PC-9 (cell line): Measurements from ENCODE around the gene PWP1. TPM values are rescaled to one million over a fixed set of nuclear protein-coding genes. Genes with fewer than 3 reads are reported as not detected.
"Not testable (repeated sequence)": the region's sequence is repeated elsewhere in the genome, so short reads cannot be mapped to it uniquely, and the experiment has no call there.

Experiments used
- BruUV-seq: library from RNA; stranded (reverse); fragments of 400-500 nt; replicated peaks from 2 replicates; lab custom pipeline; 2021; lab: Mats Ljungman, UMichigan
- CTCF ChIA-PET: fragments of 300-600 bp; sonication (Branson Sonifier 250); formaldehyde crosslinking; loops from one replicate; lab custom pipeline; 2022; ENCODE audit warnings: antibody characterized with exemption; lab: Charles Lee
- POLR2A ChIA-PET: fragments of 300-600 bp; sonication (Branson Sonifier 250); formaldehyde crosslinking; loops from one replicate; lab custom pipeline; 2022; ENCODE audit warnings: antibody characterized with exemption; ENCODE audit not compliant: unreplicated experiment; lab: Charles Lee
- DNase-seq, 2 experiments: peaks; one replicate each; pipeline versions ENCODE4 v3.0.0 to v3.0.0-alpha.2; 2015 to 2022; ENCODE audit warnings: mixed read lengths in 1 of 2
- H2AFZ ChIP-seq: fragments of 200-600 bp; sonication (generic); 2 replicates; pipeline ENCODE4 v1.8.1; 2017; ENCODE audit warnings: antibody characterized with exemption
- H3F3A ChIP-seq: fragments of 200-600 bp; sonication (generic); 2 replicates; pipeline ENCODE4 v1.8.1; 2017; ENCODE audit warnings: antibody characterized with exemption, mild to moderate bottlenecking, low read depth; ENCODE audit not compliant: insufficient read depth
- H3K27ac ChIP-seq: fragments of 200-600 bp; sonication (generic); 2 replicates; pipeline ENCODE4 v1.6.1; 2016; ENCODE audit warnings: mixed run types
- H3K27me3 ChIP-seq: fragments of 200-600 bp; sonication (generic); 2 replicates; pipeline ENCODE4 v1.6.1; 2016; ENCODE audit warnings: low read depth, mixed run types; ENCODE audit not compliant: insufficient read depth
- H3K36me3 ChIP-seq: fragments of 200-600 bp; sonication (generic); 2 replicates; pipeline ENCODE4 v1.6.1; 2016; ENCODE audit warnings: low read depth, mixed run types
- H3K4me1 ChIP-seq: fragments of 200-600 bp; sonication (generic); replicated peaks from 2 replicates; pipeline ENCODE4 v1.6.1; 2016; ENCODE audit warnings: mixed run types; ENCODE audit not compliant: insufficient read depth
- H3K4me2 ChIP-seq: fragments of 200-600 bp; sonication (generic); 2 replicates; pipeline ENCODE4 v1.6.1; 2017; ENCODE audit warnings: mixed run types
- H3K4me3 ChIP-seq: fragments of 200-600 bp; sonication (generic); 2 replicates; pipeline ENCODE4 v1.6.1; 2016; ENCODE audit warnings: mixed run types
- H3K79me2 ChIP-seq: fragments of 200-600 bp; sonication (generic); 2 replicates; pipeline ENCODE4 v1.6.1; 2017; ENCODE audit warnings: low read depth, mixed run types
- H3K9me2 ChIP-seq: fragments of 200-600 bp; sonication (generic); 2 replicates; pipeline ENCODE4 v1.8.1; 2017; ENCODE audit warnings: mild to moderate bottlenecking; ENCODE audit not compliant: insufficient read depth
- H3K9me3 ChIP-seq: fragments of 200-600 bp; sonication (generic); 2 replicates; pipeline ENCODE4 v1.8.1; 2016; ENCODE audit warnings: low read depth; ENCODE audit not compliant: insufficient read depth
- H4K20me1 ChIP-seq: fragments of 200-600 bp; sonication (generic); 2 replicates; pipeline ENCODE4 v1.8.1; 2017; ENCODE audit not compliant: insufficient read depth
- EZH2 ChIP-seq: fragments of 200-600 bp; sonication (generic); IDR thresholded peaks from 2 replicates; pipeline ENCODE4 v1.8.0; 2017; ENCODE audit warnings: antibody characterized with exemption, low read depth
- intact Hi-C: fragments of 100-400 bp; cut with micrococcal nuclease; formaldehyde crosslinking; loops from one replicate; pipeline ENCODE4 v1.10.0; 2022; ENCODE audit not compliant: unreplicated experiment
- total RNA-seq: library from RNA; stranded (reverse); gene quantifications from 2 replicates; pipeline ENCODE4 v1.2.3, GENCODE V29; 2021
- TF ChIP-seq, protein P1 (sequence below): fragments of 200-600 bp; sonication (generic); conservative IDR thresholded peaks from 2 replicates; pipeline ENCODE4 v1.6.1; 2017; ENCODE audit warnings: mixed run types, antibody characterized with exemption, mild to moderate bottlenecking, moderate library complexity

The PWP1 gene
- total RNA-seq, 1 experiment from 2014 or later: 44.1 TPM

DNA sequence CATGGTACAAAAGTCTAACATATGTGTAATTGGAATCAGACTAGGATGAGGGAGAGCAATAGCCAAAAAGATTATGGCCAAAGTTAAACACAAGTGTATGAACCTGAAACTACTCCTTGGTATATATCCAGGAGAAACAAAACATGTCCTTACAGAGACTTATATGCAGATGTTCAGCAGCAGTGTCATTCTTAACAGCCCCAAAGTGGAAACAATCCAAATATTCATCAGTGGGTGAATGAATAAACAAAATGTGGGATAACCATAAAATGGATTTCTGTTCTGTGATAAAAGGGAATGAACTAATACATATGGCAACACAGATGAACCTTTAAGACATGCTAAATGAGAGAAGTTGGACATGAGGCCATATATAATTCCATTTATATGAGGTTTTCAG lies 30.2 kb downstream of the PWP1 start:
- BruUV-seq: no TSS peak
- H3K4me1 ChIP-seq: no peaks in the 10 kb centered on the region
- CTCF ChIA-PET: no interaction called here
- no peak overlapping the region for H3K27ac ChIP-seq
- H3K36me3 ChIP-seq: peaks cover 9% of the 10 kb centered on the region; the same call in 1 of the 2 replicates
- intact Hi-C loops: no loop called here
- POLR2A ChIA-PET: no interaction called here
- H3K9me2 ChIP-seq: no peaks in the 10 kb centered on the region
- H2AFZ ChIP-seq: no peak overlapping the region
- no peaks in the 10 kb centered on the region for H3K79me2 ChIP-seq
- H3K4me3 ChIP-seq: no peak overlapping the region
- TF ChIP-seq, protein P1, sequence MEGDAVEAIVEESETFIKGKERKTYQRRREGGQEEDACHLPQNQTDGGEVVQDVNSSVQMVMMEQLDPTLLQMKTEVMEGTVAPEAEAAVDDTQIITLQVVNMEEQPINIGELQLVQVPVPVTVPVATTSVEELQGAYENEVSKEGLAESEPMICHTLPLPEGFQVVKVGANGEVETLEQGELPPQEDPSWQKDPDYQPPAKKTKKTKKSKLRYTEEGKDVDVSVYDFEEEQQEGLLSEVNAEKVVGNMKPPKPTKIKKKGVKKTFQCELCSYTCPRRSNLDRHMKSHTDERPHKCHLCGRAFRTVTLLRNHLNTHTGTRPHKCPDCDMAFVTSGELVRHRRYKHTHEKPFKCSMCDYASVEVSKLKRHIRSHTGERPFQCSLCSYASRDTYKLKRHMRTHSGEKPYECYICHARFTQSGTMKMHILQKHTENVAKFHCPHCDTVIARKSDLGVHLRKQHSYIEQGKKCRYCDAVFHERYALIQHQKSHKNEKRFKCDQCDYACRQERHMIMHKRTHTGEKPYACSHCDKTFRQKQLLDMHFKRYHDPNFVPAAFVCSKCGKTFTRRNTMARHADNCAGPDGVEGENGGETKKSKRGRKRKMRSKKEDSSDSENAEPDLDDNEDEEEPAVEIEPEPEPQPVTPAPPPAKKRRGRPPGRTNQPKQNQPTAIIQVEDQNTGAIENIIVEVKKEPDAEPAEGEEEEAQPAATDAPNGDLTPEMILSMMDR: no peak
- TF ChIP-seq EZH2: no peak
- H3F3A ChIP-seq: no peaks in the 10 kb centered on the region
- no peak overlapping the region for H3K4me2 ChIP-seq
- DNase-seq: no peak
- no peaks in the 10 kb centered on the region for H3K27me3 ChIP-seq
- no peaks in the 10 kb centered on the region for H3K9me3 ChIP-seq
- no peaks in the 10 kb centered on the region; the same call in 1 of the 2 replicates for H4K20me1 ChIP-seq

DNA sequence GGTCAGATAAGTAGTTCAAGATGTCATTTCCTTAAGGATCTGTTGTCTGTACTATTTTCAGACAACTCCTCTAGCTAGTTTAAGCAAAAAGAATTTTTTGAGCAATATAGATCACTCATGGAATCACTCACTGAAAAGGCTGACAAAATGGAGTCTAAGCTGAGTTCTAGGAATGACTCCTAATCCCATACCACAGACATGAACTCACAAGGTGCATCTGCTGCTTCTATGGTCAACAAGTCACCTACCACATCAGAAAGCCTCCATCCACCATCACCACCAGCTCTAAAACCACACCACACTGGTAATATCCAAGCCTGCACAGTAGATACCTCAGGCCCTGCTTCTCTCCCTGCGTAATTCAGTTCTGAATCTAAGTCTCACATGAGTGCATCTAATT lies 33.0 kb downstream of the PWP1 start:
- no peaks in the 10 kb centered on the region; the same call in 1 of the 2 replicates for H4K20me1 ChIP-seq
- H3K79me2 ChIP-seq: no peaks in the 10 kb centered on the region
- no peak overlapping the region for H2AFZ ChIP-seq
- H3K4me1 ChIP-seq: no peaks in the 10 kb centered on the region
- H3K9me2 ChIP-seq: no peaks in the 10 kb centered on the region
- H3K4me3 ChIP-seq: no peak overlapping the region
- CTCF ChIA-PET: no interaction called here
- 0 out of 2 replicates have a peak, but pooled peaks cover 3% of the 10 kb centered on the region for H3K9me3 ChIP-seq
- H3F3A ChIP-seq: no peaks in the 10 kb centered on the region
- no peaks in the 10 kb centered on the region for H3K27me3 ChIP-seq
- intact Hi-C loops: no loop called here
- H3K4me2 ChIP-seq: no peak overlapping the region
- POLR2A ChIA-PET: no interaction called here
- H3K27ac ChIP-seq: no peak overlapping the region
- no peak for DNase-seq
- no TSS peak for BruUV-seq
- H3K36me3 ChIP-seq: no peaks in the 10 kb centered on the region
- no peak for TF ChIP-seq EZH2
- TF ChIP-seq, protein P1: no peak

DNA sequence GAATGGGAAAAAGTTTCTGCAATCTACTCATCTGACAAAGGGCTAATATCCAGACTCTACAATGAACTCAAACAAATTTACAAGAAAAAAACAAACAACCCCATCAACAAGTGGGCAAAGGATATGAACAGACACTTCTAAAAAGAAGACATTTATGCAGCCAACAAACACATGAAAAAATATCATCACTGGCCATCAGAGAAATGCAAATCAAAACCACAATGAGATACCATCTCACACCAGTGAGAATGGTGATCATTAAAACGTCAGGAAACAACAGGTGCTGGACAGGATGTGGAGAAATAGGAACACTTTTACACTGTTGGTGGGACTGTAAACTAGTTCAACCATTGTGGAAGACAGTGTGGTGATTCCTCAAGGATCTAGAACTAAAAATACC lies 41.7 kb downstream of the PWP1 start:
- CTCF ChIA-PET, H3K4me3 ChIP-seq, H3K9me2 ChIP-seq, H3K4me1 ChIP-seq, H4K20me1 ChIP-seq, H3K36me3 ChIP-seq, H3K27ac ChIP-seq, POLR2A ChIA-PET, H3K27me3 ChIP-seq, H2AFZ ChIP-seq, H3K79me2 ChIP-seq, H3K4me2 ChIP-seq, H3K9me3 ChIP-seq, H3F3A ChIP-seq, DNase-seq, BruUV-seq, intact Hi-C loops: not testable (repeated sequence)

DNA sequence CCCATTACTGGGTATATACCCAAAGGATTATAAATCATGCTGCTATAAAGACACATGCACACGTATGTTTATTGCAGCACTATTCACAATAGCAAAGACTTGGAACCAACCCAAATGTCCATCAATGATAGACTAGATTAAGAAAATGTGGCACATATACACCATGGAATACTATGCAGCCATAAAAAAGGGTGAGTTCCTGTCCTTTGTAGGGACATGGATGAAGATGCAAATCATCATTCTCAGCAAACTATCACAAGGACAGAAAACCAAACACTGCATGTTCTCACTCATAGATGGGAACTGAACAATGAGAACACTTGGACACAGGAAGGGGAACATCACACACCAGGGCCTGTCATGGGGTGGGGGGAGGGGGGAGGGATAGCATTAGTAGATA lies 42.1 kb downstream of the PWP1 start:
- H2AFZ ChIP-seq, H3K27ac ChIP-seq, DNase-seq, H3K27me3 ChIP-seq, H3K9me2 ChIP-seq, H3F3A ChIP-seq, H3K4me1 ChIP-seq, POLR2A ChIA-PET, H3K79me2 ChIP-seq, H3K9me3 ChIP-seq, H4K20me1 ChIP-seq, H3K4me3 ChIP-seq, H3K4me2 ChIP-seq, CTCF ChIA-PET, H3K36me3 ChIP-seq, BruUV-seq, intact Hi-C loops: not testable (repeated sequence)
